Measurements from ENCODE around the gene NAP1L1.

Gene NAP1L1

DNA sequence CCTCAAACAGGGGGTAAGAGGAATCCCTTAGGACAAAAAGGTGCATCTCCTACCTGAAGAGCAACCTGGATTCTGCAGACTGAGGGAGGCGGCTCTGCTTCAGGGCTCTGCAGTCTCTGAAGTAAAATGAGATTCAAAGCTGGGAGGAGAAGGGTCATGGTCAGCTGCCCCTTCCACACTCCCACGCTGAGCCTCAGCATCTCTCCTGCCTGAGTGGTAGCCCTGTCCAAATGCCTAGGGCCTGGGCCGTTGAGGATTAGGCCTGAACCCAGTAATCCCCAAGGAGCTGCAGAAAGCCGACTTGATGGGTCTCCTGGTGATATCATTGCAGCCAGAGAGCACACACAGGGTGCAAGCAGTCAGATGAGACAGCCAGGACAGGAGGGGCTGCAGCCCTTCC is 71.8 kb downstream of the NAP1L1 start:
- Mint-ChIP-seq H3K4me3 (no peak overlapping the region), H3K9me3 (no peaks in the 10 kb centered on the region), H3K4me1 (ENCODE audit: low read depth) (peaks cover 15% of the 10 kb centered on the region), H3K27me3 (ENCODE audit: low read depth) (no peaks in the 10 kb centered on the region), H3K36me3 (ENCODE audit: low read depth) (no peaks in the 10 kb centered on the region), H3K27ac (no peak overlapping the region)
- no peak for DNase-seq (ENCODE audit: low spot score)

- Mint-ChIP-seq H3K27me3 (ENCODE audit: low read depth) (no peaks in the 10 kb centered on the region), H3K9me3 (no peaks in the 10 kb centered on the region), H3K4me3 (no peak overlapping the region), H3K4me1 (ENCODE audit: low read depth) (peaks cover 12% of the 10 kb centered on the region), H3K27ac (peak overlapping the region; percentile 11), H3K36me3 (ENCODE audit: low read depth) (no peaks in the 10 kb centered on the region)
- no peak for DNase-seq (ENCODE audit: low spot score)
These were observed 73.6 kb downstream of the NAP1L1 start for GRCh38 chr12:76010732-76011458.

DNA sequence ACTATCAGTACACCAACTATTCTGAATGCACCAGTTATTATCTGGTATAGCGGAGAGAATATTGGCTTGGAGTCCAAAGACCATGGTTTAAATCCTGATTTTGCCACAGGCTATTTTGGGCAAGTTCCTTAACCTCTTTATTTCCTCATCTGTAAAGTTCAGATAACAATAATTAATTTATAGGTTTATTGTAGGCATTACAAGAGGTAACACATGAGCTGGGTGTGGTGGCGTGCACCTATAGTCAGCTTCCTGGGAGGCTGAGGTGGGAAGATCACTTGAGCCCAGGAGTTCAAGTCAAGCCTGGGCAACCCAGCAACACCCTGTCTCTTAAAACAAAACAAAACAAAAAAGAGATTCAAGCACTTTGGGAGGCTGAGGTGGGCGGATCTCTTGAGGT is 76.1 kb downstream of the NAP1L1 start:
- peaks cover 4% of the 10 kb centered on the region for H3K36me3 Mint-ChIP-seq (ENCODE audit: low read depth)
- DNase-seq (ENCODE audit: low spot score) = no peak
- H3K4me1 Mint-ChIP-seq (ENCODE audit: low read depth) = peaks cover 4% of the 10 kb centered on the region
- H3K4me3 Mint-ChIP-seq = no peak overlapping the region
- no peaks in the 10 kb centered on the region for H3K27me3 Mint-ChIP-seq (ENCODE audit: low read depth)
- H3K27ac Mint-ChIP-seq = no peak overlapping the region
- peaks cover 8% of the 10 kb centered on the region for H3K9me3 Mint-ChIP-seq

- Mint-ChIP-seq H3K9me3 (peaks cover 8% of the 10 kb centered on the region), H3K4me3 (no peak overlapping the region), H3K27me3 (ENCODE audit: low read depth) (no peaks in the 10 kb centered on the region), H3K4me1 (ENCODE audit: low read depth) (peaks cover 4% of the 10 kb centered on the region), H3K36me3 (ENCODE audit: low read depth) (peaks cover 4% of the 10 kb centered on the region), H3K27ac (no peak overlapping the region)
- DNase-seq (ENCODE audit: low spot score) = no peak
These were observed 76.8 kb downstream of the NAP1L1 start for GRCh38 chr12:76007640-76008039.

GRCh38 chr12:76006028-76006925 is 78.2 kb downstream of the NAP1L1 start:
- no peak overlapping the region for H3K27ac Mint-ChIP-seq
- no peak for DNase-seq (ENCODE audit: low spot score)
- H3K9me3 Mint-ChIP-seq = peaks cover 8% of the 10 kb centered on the region
- H3K4me3 Mint-ChIP-seq = no peak overlapping the region
- peaks cover 4% of the 10 kb centered on the region for H3K4me1 Mint-ChIP-seq (ENCODE audit: low read depth)
- H3K36me3 Mint-ChIP-seq (ENCODE audit: low read depth) = peaks cover 4% of the 10 kb centered on the region
- no peaks in the 10 kb centered on the region for H3K27me3 Mint-ChIP-seq (ENCODE audit: low read depth)

DNA sequence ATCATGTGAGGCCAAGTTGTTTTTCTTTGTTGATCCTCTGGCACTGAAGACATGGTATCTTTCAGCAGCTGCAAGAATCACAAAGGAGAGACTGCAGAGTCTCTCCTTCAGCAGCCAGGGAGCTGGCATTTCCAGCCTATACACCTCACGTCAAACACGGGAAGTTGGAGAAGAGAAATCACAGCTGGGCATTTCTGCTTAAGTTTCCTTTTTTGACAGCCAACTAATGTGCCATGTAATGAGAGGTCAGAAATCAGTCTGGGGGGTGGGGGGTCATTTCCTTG is 81.2 kb downstream of the NAP1L1 start:
- H3K27ac Mint-ChIP-seq = no peak overlapping the region
- H3K4me3 Mint-ChIP-seq = no peak overlapping the region
- H3K27me3 Mint-ChIP-seq (ENCODE audit: low read depth) = no peaks in the 10 kb centered on the region
- H3K9me3 Mint-ChIP-seq = peaks cover 8% of the 10 kb centered on the region
- H3K36me3 Mint-ChIP-seq (ENCODE audit: low read depth) = peaks cover 5% of the 10 kb centered on the region
- H3K4me1 Mint-ChIP-seq (ENCODE audit: low read depth) = peaks cover 9% of the 10 kb centered on the region
- DNase-seq (ENCODE audit: low spot score) = no peak

DNA sequence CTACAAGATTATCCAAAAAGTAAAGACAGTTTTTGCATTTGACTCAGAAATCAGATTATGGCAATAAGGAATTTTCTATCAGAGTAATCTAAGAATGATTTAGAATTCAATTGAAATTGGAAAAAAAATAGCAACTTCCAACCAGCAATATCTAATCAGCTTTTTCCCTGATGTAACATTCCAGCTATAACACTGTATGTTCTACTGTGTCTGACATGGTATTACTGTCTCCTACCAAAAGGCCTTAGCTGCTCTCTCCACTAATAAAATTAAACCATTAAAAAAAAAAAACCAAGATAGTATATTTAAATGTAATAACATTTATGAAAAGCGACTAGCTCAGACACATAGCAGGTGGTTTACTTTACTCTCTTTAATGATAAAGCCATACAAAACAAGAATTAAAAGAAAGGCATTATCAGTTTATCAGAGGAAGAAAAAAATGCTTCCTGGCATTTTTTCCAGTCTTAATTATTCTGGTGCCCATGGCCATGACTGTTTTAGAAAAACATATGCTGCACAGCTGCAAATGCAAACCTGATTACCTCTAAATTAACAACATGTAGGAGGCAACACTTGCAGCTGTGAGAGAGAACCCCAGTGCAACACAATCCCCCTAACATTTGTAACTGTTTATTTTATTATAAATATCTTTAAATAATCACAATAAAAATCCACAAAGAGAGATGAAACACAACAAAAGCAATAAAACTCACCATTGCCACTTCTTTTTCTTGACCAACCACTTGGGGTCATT is 81.7 kb downstream of the NAP1L1 start:
- Mint-ChIP-seq H3K36me3 (ENCODE audit: low read depth) (peaks cover 5% of the 10 kb centered on the region), H3K9me3 (peaks cover 8% of the 10 kb centered on the region), H3K27me3 (ENCODE audit: low read depth) (no peaks in the 10 kb centered on the region), H3K4me1 (ENCODE audit: low read depth) (peaks cover 11% of the 10 kb centered on the region), H3K27ac (no peak overlapping the region), H3K4me3 (no peak overlapping the region)
- no peak for DNase-seq (ENCODE audit: low spot score)

GRCh38 chr12:75998292-75999063 is 86.0 kb downstream of the NAP1L1 start:
- H3K9me3 Mint-ChIP-seq = no peaks in the 10 kb centered on the region
- H3K27ac Mint-ChIP-seq = no peak overlapping the region
- H3K4me3 Mint-ChIP-seq = no peak overlapping the region
- no peaks in the 10 kb centered on the region for H3K27me3 Mint-ChIP-seq (ENCODE audit: low read depth)
- H3K36me3 Mint-ChIP-seq (ENCODE audit: low read depth) = peaks cover 1% of the 10 kb centered on the region
- no peak for DNase-seq (ENCODE audit: low spot score)
- H3K4me1 Mint-ChIP-seq (ENCODE audit: low read depth) = peaks cover 29% of the 10 kb centered on the region

DNA sequence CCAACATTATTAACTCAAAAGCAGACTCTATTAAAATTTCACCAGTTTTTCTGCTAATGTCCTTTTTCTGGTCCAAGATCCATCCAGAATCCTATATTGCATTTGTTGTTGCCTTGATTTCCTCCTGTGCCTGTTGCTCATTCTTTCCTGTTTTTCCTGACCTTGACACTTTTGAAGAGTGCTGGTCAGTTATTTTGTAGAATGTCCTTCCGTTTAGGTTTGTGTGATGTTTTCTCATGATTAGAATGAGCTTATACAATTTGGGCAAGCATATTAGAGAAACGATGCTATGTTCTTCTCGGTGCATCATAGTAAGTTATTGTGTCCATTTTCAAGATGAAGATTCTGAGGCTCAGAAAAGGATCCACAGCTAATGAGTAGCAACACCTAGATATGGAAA is 86.8 kb downstream of the NAP1L1 start:
- Mint-ChIP-seq H3K4me3 (no peak overlapping the region), H3K27ac (no peak overlapping the region), H3K9me3 (no peaks in the 10 kb centered on the region)

DNA sequence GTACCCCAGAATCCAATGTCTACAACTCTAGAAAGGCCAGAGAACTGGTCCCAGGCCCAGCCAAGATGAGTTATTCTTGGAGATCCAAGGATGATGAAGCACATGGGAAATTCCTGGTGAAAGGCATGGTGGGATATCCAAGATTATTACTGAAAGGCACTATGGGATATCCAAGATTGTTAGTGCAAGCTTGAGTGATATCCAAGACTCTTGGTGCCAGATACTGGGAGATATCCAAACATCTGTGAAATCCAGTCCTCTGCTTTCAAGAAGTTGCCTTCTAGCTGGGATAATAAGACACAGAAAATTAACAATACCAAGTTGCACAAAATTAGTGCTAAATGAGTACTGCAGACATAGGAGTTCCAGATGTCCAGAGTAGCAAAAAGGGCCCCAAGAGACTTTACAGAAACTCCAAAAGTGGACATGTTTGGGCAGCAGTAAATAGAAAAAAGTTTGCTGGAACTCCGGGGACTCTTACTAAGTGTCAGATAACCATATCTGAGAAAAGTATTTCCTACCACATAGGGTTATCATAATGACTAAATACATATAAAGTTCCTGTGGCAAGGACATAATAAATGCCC is 87.5 kb downstream of the NAP1L1 start:
- Mint-ChIP-seq H3K4me1 (ENCODE audit: low read depth) (peaks cover 32% of the 10 kb centered on the region), H3K27ac (no peak overlapping the region), H3K27me3 (ENCODE audit: low read depth) (no peaks in the 10 kb centered on the region), H3K9me3 (no peaks in the 10 kb centered on the region), H3K4me3 (no peak overlapping the region), H3K36me3 (ENCODE audit: low read depth) (peaks cover 1% of the 10 kb centered on the region)
- DNase-seq (ENCODE audit: low spot score) = no peak

More for the DNA sequence above, 86.8 kb downstream of the NAP1L1 start:
- DNase-seq (ENCODE audit: low spot score) = no peak
- no peaks in the 10 kb centered on the region for H3K27me3 Mint-ChIP-seq (ENCODE audit: low read depth)
- peaks cover 32% of the 10 kb centered on the region for H3K4me1 Mint-ChIP-seq (ENCODE audit: low read depth)
- peaks cover 1% of the 10 kb centered on the region for H3K36me3 Mint-ChIP-seq (ENCODE audit: low read depth)

DNA sequence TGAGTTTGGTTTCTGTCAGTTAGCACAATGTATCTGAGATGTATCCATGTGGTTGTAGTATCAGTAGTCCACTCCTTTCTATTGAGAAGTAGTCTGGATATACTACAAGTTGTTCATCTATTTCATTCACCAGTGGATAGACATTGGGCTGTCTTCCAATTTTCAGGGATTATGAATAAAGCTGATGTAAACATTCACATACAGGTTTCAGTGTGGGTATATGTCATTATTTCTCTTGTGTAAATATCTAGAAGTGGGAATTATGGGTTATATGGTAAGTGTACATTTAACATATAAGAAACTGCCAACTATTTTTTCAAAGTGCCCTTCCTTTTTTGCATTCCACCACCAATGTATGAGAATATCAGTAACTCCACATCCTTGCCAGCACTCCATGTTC is 88.8 kb downstream of the NAP1L1 start:
- no peak overlapping the region for H3K27ac Mint-ChIP-seq
- no peak for DNase-seq (ENCODE audit: low spot score)
- peaks cover 1% of the 10 kb centered on the region for H3K36me3 Mint-ChIP-seq (ENCODE audit: low read depth)
- H3K27me3 Mint-ChIP-seq (ENCODE audit: low read depth) = no peaks in the 10 kb centered on the region
- no peak overlapping the region for H3K4me3 Mint-ChIP-seq
- H3K4me1 Mint-ChIP-seq (ENCODE audit: low read depth) = peaks cover 33% of the 10 kb centered on the region
- no peaks in the 10 kb centered on the region for H3K9me3 Mint-ChIP-seq

DNA sequence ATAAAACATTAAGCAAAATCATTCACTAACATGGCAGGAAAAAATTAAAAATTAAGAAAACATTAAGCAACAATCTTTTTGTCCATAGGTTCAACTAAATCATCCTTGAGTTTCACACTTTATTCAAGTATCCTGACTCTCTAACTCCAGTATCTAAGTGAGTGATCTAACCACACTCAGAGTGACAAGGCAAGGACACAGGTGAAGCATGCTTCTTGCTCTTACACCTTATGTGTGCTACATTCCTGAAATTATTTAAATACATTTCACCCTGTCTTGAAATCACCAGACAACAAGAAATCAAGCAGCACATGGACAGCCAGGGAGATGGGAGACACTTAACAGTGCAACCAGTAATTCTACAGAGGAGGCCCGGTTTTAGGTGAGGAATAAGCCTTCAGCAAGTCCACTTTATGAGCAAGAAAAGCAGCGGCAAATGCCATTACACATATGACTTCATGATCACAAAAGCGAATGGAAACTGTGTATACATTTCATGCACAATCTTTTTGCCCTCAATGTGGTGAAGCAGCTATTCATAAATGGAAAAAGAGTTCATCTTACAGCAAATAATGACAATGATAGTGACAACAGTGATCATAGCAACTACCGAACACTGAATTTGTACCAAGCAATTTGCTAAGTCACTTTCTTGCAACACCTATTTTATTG is 90.3 kb downstream of the NAP1L1 start:
- no peaks in the 10 kb centered on the region for H3K36me3 Mint-ChIP-seq (ENCODE audit: low read depth)
- peaks cover 1% of the 10 kb centered on the region for H3K9me3 Mint-ChIP-seq
- H3K4me1 Mint-ChIP-seq (ENCODE audit: low read depth) = peaks cover 28% of the 10 kb centered on the region
- no peak overlapping the region for H3K4me3 Mint-ChIP-seq
- H3K27me3 Mint-ChIP-seq (ENCODE audit: low read depth) = no peaks in the 10 kb centered on the region
- peak overlapping the region; percentile 39 for H3K27ac Mint-ChIP-seq
- DNase-seq (ENCODE audit: low spot score) = peak; percentile 64

DNA sequence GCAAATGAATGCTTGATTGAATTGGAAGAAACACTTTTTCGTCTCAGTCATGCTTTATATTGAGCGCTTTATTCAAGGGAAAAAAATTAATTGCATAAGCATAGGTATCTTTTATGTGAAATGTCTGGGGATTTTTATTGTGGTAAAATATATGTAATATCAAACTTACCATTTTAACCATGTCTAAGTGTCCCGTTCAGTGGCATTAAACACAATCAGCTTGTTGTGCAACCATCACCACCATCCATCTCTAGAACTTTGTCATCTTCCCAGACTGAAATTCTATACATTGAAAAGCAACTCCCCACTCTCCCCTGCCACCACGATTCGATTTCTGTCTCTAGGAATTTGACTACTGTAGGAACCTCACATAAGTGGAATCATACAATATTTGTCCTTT is 92.7 kb downstream of the NAP1L1 start:
- H3K27me3 Mint-ChIP-seq (ENCODE audit: low read depth) = no peaks in the 10 kb centered on the region
- H3K4me1 Mint-ChIP-seq (ENCODE audit: low read depth) = peaks cover 22% of the 10 kb centered on the region
- no peak overlapping the region for H3K4me3 Mint-ChIP-seq
- peaks cover 12% of the 10 kb centered on the region for H3K36me3 Mint-ChIP-seq (ENCODE audit: low read depth)
- DNase-seq (ENCODE audit: low spot score) = no peak
- peaks cover 14% of the 10 kb centered on the region for H3K9me3 Mint-ChIP-seq
- H3K27ac Mint-ChIP-seq = no peak overlapping the region

Data from T-helper 2 cell treated with Interferon-gamma antibody and Interleukin-4, amounts not matched to agents 5 μg/mL and 100 μg/mL, for 36 hours (primary cell).